HG02938 (cell line): ENCODE results near the gene HMCES.

ENCODE experiments used
- ATAC-seq: cut with Tn5 transposase; IDR thresholded peaks from one replicate; pipeline ENCODE4 v1.9.1; 2021; ENCODE audit warnings: mild to moderate bottlenecking, moderate library complexity; ENCODE audit not compliant: unreplicated experiment

HMCES gene

DNA sequence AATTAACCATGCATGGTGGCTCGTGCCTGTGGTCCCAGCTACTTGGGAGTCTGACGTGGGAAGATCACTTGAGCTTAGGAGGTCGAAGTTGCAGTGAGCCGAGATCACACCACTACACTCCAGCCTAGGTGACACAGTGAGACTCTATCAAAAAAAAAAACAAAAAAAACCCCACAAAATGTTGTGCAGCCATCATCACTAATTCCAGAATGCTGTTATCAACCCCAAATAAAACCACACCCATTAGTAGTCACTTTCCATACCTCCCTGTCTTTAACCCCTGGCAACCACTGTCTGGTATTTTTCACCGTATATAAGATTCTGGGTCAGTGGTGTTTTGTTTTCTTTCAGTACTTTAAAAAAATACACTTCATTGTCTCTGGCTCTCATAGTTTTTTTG, 16.6 kb downstream of the HMCES start:
- ATAC-seq, result no peak

DNA sequence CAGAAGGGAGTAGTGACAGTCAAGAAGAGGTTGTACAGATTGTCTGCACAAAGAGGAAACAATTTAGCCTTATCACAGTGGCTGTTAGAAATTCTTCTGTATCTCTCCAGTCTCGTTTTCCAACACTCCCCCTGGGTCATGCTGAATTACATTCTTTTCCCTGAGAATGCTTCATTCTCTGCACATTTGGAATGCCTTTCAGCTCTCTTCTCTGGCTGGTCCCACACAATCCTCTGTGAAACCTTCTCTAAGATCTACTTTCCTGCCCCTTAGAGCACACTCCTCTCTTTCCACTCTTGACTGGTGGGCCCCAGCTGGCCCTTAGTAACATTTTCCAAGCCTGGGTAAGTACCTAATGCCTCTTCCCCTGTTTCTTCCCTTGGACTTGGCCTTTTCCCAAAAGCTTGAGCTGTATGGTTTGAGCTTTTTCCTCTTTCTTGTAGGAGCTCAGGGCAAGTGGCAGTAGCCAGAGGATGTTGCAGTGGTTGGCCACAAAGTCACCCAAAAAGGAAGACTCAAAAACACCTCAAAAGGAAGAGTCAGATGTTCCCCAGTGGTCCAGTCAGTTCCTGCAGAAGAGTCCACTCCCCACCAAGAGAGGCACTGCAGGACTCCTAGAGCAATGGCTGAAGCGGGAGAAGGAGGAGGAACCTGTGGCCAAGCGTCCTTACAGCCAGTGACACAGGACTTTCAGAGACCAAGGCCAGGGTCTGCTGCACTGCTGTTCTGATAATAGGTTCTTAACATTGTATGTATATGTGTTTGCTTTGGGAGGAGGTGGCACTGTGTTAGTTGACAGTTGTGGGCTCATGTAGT, 25.7 kb downstream of the HMCES start:
- ATAC-seq, result no peak

DNA sequence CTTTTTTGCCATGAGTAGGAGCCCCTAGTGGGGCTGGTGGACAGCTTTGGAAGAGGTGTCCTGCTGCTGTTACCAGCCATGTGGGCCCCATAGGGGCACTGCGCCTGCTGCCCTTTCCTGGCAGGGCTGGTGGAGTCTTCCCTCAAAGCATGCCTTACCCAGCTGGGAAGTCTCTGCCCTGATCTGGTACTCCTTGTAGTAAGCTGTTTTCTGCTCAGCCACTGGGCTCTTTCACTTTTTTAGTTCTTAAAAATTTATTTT, 26.2 kb downstream of the HMCES start:
- no peak for ATAC-seq

DNA sequence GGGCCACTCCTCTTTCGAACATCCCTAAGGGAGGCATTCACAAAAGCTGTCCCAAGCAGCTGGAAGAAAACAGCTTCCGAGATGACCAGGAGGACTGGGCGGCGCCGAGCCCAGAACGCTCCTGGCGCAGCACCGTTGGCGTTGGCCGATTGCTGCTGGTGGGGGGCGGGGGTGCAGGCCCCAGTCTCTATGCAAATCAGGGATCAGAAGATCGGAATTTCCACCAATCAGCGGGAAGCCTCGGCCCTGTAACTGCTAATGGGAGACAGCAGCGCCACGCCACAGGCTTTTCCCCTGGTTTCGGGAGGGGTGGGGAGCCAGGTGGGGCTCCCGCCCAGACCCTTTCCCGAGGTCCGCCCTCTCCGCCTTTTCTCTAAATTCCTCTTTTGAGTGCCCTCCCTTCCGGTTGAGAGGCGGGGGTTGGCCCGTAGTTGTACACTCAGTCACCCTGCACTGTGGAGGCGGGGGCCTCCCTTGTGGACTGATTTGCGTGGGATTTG, 27.0 kb downstream of the HMCES start:
- ATAC-seq, result no peak

DNA sequence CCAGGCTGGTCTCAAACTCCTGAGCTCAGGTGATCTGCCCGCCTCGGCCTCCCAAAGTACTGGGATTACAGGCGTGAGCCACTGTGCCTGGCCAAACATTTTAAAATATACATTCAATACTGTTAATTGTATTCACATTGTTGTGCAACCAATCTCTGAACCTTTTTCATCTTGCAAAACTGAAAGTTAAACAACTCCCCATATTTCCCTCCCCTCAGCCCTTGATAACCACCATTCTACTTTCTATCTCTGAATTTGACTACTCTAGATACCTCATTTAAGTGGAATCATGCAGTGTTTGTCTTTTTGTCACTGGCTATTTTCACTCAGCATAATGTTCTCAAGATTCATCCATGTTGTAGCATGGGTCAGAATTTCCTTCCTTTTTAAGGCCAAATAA, 30.0 kb downstream of the HMCES start:
- ATAC-seq, result peak; percentile 38

DNA sequence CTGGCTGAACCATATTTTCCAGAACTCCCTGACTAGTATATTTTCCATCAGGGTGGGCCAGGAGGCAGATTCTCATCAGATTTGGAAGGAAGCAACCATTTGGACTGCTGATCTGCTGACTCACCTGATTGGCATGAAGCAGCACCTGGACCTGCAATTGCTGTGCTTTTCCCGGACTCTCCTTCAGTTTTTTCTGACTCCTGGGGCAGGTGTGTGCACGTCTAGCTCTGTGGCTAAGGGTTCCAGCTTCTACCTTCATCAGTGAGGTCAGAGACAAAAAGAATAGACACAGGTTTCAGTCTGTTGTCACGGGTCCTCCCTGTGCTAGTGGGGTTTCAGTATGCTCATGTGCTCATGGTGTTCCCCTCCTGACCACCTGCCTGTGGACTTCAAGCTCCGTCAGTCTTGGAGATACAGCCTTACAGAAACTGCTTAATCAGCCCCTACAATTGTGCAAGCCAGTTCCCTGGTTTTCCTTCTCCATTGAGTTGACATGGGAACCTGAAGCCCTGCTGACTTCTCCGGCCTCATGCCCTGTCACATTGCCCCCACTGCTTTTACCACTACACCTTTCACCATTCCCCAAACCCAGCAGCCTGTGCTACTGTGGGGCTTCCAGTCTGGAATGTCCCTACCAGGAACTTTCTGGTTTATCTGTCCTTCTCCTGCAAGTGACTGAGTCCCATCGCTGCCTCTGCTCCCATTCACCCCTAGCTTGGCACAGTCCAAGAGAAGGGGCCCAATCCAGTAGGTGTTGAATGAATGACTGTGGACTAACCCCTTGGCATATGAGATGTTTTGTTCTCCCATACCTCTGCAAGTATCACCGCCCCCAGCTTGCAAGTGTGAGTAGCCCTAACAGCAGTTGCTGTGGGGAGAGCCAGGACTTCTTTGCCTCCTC, 31.7 kb downstream of the HMCES start:
- no peak for ATAC-seq

DNA sequence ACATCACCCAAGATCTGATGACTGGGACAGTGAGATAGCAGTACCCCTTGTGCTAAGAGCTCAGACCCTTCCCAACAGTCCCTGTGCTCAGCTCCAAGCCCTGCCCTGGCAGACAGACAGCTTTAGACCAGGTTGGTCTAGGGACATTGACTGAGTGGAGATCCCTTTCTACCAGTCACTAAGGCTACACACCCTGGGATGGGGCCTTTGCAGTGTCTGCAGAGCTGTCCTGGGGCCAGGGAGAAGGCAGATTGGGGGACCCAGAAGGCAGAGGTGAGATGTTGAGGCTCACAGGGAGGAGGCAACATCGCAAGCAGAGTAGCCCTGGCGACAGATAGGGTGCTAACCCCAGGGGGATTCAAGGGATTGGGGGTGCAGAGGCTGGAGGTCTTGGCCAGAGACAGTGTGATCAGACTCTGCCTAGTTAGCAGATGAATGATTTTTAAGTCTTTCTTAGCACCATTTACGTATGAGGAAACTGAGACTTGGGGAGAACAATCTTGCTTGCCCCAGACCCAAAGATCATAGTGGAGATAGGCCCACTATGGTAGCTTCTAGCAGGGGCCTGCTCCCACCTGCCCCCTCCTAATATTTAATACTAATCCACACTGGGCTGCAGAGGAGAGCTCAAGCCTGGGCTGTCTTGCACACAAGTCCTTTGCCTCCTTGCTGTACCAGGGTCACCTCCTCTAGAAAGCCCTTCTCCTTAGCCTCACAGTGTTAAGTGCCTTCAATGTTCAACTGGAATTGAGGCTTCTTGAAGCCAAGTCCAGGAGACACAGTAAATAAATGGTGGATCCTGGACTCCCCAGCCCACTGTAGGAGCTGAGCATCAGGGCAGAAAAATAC, 32.6 kb downstream of the HMCES start:
- no peak for ATAC-seq

DNA sequence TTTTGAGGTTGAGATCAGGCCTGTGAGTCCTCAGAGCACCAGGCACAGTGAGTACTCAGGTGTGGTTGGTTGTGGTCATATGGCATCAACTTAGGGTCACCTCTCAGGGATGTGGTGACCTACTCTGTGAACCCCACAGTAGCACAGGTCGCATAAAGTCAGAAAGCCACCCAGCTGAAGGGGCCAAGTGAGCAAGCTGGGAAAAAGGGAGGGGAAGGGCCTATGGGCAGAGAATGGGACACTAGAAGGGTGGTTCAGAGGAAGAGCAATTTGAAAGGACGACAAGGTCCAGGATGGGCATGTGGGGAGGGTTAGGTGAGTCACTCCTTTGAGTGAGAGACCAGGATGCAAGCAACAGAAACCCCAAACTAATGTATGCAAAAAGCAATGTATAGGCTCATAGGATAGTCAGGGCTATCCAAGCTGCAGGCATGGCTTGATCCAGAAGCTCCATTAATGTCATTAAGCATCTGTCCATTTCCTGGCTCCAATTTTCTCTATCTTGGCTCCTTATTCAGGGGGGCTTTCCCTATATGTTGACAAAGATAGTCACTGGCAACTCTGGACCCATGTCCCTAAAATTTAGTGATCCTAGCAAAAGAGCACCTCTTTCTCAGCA, 33.5 kb downstream of the HMCES start:
- no peak for ATAC-seq

DNA sequence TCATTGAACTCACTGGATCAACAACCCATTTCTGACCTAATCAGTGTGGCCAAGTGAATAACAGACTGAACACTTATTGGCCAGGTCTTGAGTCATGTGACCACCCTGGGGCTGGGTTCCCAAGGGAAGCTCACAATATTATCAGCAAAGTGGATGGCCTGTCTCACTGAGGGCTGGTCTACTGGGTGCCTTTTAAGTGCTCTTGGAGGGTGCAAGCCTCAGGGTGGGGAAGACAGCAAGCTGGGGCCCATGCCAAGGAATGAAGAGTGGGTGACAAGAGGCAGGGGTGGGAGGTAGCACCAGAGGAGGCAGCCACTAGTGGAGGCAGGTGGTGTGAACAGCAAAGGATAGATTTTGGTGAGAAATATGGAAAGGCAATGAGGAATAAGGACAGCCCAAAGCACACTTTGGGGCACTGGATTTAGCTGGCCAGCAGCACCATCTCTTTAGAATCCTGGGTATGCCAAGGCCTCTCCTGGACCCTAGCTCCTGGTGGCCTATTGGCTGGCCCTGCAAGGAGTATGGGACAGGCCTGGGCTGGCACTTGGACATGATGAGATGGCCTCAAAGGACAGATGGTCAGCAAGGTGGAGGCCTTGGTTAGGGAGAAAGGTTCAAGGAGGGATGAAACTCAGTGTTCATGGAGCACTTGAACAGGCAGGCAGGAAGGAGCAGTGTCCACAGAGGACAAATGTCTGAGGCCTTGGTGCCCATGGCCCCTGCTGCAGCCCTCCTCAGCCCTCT, 34.2 kb downstream of the HMCES start:
- no peak for ATAC-seq

DNA sequence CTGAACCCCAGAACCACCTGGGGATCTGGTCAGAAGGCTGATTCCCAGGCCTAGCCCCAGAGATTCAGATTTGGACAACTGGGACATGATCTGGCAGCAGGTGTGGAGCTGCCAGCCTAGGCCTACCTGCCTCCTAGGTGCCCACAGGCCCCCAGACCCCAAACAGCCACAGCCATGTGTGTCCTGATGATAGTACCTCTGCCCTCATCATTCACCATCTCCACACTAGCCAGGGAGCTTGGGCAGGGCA, 34.7 kb downstream of the HMCES start:
- ATAC-seq, result no peak

DNA sequence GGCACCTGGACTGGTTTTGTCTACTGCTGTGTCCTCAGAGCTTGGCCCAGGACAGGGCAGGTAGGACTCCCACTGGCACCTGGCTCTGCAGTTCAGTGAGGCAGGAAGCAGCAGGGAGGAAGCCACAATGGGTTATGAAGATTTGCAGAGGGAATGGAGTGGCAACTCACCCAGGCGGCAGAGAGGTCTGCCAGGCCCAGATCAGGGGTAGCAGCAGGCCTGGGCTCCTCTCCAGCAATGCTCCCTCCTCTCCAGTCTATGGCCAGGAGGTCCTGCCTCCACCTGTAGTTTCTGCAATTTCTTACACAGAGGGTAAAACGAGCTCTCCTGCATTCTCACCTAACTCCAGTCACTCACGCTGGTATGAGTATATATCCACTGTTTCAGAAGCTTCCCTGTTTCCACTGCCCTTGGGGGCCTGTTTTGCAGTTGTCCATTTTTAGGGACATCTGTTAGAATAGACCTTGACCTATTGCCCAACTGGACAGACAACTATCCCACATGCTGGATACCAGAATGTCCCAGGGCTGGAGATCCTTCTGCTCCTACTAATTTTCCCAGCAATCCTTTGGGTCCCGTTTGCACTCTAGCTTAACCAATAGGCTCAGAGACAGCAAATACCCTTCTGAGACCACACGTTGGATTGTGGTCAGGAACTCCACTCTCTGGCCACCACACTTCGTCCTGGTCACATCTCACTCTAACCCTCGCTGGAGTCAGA, 35.2 kb downstream of the HMCES start:
- no peak for ATAC-seq

DNA sequence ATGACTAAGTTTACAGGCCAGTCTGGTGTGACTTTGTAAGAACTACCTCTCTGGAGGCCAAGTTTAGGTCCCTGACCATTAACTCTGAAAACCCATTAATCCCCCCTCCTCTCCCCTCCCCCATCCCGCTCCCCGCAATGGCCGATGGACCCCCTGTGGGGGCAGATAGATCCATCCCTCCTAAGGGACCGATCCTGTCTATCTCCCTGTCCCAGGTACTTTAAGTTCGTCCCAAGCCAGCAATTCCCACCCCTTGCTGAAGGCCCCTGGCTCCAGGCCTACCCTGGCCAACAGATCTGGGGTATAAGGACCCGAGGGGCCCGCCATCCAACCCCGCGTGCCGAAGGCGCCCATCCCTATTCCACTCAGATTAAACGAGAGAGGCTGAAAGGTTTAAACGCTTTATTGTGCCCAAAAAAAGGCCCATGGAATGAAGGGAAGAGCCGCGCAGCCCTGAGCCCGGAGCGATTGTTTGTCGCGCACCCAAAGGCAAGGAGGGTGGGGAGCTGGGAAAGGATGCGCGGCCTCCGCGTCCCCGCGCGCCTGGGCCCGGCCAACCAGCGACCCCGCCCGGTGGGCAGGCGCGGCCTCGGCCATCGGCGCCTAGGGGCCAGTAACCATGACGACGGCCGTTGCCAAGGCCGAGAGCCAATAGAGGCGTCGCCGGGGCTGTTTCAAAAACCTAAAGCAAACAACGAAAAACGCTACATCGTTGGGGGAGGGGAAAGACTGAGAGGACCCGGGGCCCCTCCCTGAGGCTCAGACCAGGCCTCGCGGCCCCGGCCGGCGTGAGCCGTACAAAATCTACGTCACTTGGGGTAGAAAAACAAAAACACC, 35.9 kb downstream of the HMCES start:
- no peak for ATAC-seq

DNA sequence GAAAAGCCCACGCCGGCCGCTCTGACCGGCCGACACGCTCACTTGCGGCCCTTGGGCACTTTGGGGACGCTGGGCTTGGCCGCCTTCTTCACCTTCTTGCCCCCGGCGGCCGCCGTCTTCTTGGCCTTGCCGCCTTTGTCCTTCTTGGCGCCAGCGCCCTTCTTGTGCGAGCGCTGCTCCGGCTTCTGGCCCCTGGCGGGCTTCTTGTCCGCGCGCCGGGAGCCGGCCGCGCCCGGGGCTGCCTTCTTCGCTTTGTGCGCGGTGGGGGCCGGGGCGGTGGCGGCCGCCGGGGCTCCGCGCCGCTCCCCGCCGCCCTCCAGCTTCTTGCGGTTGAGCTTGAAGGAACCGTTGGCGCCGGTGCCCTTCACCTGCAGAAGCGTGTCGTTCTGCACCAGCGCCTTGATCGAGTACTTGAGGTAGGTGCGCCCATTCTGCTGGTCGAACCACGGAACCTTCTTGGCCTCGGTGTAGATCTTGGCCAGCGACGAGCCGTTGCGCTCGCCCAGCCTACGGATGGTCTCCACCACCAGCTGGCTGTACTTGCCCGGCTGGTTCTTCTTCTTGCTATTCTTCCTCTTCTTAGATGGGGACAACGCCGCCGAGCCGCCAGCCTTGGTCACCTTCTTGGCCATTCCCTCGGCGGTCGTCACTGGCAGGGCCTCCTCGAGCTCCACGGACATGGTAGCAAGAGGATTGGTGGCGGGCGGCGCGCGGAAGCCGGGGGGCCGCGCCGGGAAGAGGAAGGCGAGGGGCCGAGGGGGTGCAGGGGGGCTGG, 36.7 kb downstream of the HMCES start:
- ATAC-seq, result no peak

DNA sequence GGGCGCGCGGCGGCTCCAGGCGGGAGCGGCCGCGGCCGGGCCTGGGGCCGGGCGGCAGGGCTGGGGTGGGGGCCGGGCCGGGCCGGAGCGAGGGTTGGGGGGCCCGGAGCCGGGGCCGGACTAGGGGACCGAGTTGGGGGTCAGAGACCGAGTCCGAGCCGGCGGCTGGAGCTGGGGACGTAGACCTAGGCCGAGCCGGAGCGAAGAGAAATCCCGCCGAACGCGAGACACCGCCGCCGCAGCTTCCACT, 37.3 kb downstream of the HMCES start:
- ATAC-seq, result no peak

DNA sequence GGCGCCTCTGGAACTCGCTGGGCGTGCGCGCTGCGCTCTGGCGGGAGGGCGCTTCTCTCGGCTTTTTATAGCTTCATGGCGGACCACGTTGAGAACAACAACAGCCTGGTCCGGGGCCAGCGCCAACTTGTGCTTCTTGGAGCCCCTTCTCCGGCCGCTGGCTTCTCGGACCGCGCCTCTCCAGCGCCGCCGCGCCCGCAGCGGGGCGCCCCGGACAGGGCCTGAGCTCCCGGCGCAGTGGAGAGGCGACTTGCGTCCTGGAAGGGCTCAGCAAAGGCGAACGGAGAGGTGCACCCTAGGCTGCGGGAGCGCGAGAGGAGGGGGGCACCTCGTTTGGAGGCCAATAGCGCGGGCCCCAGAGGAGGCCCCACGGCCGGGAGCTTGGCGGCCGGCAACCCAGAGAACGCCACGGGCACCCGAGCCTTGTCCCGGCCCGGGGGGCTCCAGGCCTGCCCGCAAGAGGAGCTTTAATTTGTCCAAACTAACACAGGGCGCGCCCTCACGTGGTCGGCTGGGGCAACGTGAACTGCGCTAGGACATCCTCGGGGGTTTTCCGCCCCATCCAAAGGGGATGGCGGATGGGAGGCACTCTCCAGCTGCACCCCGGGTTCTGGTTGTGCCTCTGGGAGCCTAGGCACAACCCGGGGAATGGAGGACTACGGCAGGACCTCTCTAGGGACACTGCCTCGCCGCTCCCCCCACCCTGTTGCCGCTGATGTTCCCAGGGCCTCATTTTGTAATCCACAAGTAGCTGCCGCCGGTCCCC, 37.8 kb downstream of the HMCES start:
- ATAC-seq, result peak; percentile 37

DNA sequence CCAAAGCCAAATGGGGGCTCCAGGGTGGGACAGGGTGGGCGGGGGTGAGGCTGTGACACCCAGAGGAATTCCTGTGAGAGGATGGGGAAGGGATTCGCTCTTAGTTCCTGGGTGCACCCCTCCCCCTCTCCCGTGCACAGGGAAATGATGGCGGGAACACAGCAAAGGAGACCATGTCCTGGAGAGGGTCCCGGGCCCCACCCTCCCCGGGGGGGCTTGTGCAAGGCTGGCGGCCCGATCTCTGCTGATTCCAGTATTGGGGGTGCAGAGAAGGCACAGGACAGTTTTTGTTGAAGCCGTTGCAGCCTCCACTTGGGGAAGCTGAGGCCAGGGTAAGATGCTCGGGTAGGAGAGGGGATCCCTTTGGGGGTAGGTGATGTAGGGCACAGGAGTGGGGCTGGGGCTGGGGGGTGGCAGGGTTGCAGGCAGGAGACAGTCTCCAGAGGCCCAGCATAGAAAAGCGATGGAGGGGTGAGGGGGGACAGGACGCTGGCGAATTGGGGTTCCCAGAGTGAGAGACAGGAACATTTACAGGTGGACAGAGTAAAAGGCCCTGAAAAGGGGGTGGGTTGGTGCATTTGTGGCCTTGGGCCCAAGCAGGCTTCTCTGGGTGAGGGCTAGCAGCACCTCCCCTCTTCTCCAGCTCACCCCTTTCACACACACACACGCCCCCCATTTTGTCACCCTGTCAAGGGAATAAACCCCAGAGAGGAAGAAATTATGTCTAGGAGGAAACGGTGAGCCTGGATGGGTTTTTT, 38.5 kb downstream of the HMCES start:
- no peak for ATAC-seq

DNA sequence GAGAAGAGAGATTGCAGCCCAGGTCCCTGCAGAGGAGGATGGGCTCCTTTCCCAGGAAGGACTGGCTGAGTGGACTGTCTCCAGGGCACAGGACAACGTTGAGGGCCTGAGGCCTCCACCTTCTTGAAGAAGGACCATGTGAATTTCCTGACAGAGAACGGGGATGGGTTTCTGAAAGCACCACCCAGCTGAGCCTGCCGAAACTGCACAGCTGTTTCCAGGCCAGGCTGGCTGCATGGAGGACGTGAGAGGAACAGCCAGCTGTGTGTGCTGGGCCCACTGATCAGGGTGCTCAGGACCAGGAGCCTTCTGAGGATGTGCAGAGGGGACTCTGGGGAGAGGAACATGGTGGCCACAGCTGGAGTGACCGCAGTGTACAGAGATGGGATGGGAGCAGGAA, 39.2 kb downstream of the HMCES start:
- ATAC-seq, result no peak
